ENCODE data around the gene SAFB2. TPM values are rescaled to one million over a fixed set of nuclear protein-coding genes. Genes with fewer than 3 reads are reported as not detected.

Gene SAFB2
- total and polyA plus RNA-seq, 2 of the 13 experiments (the other 11 are each of a cell fraction or from before 2014, with no cell fraction given), result 11.2 to 31.5 TPM

DNA sequence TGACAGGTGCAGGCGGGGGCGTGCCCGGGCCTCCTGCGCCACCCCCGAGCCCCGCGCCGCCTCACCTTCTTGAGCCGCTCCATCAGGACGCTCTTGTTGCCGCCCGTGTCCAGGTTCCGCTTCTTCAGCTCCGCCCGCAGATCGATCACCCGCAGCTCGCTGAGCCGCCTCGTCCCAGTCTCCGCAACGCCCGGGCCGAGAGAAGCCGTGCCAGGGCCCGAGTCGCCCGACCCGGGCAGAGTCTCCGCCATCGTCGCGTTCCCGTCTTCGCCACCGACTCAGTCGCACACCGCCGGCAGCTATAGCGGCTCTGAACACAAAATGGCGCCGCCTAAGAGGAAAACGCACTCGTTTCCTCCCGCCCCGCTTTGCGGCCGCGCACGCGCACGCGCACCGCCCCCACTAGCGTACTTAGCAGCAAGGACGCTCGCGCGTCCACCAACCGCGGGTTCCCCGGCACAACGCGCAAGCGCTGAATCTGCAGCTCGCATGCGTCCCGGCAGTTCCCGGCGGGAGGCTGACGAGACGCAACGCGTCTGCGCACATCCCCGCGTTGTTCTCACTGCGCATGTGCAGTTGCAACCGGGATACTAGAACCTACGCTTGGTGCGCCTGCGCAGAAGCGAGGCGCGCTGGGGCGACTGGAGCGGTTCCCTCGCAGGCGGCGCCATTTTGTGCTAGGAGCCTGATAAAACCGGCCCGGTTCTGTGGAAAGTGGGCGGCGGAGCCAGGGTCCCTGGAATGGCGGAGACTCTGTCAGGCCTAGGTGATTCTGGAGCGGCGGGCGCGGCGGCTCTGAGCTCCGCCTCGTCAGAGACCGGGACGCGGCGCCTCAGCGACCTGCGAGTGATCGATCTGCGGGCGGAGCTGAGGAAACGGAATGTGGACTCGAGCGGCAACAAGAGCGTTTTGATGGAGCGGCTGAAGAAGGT lies at the start of gene SAFB2, which contains the start of gene SAFB (continued):
- peak; percentile 88 for TF ChIP-seq ZNF503 (CRISPR knock-in tag; IDR thresholded peaks at IDR 0.05)
- TF ChIP-seq ZNF614 (CRISPR knock-in tag; IDR thresholded peaks at IDR 0.05; ENCODE audit: borderline replicate concordance), result peak; percentile 73; the same call in 1 of the 2 replicates
- peak; percentile 80 for TF ChIP-seq SP4 (CRISPR knock-in tag; IDR thresholded peaks at IDR 0.05)
- no peak for TF ChIP-seq ZSCAN21 (CRISPR knock-in tag; IDR thresholded peaks at IDR 0.05; ENCODE audit: borderline replicate concordance)
- TF ChIP-seq SRY (CRISPR knock-in tag; IDR thresholded peaks at IDR 0.05), result no peak; the same call in 1 of the 2 replicates
- TF ChIP-seq SATB2 (CRISPR knock-in tag; IDR thresholded peaks at IDR 0.05), result peak; percentile 66; the same call in 1 of the 2 replicates
- peak; percentile 27; the same call in 1 of the 2 replicates for TF ChIP-seq HMG20A (CRISPR knock-in tag; IDR thresholded peaks at IDR 0.05; ENCODE audit: borderline replicate concordance)
- TF ChIP-seq ZNF256 (CRISPR knock-in tag; conservative IDR thresholded peaks at IDR 0.05), result 0 out of 2 replicates have a peak, but pooled peaks have one; percentile 64
- no peak for TF ChIP-seq ZNF33B (CRISPR knock-in tag; IDR thresholded peaks at IDR 0.05)
- TF ChIP-seq ZFP1 (CRISPR knock-in tag; IDR thresholded peaks at IDR 0.05), result no peak; the same call in 1 of the 2 replicates
- TF ChIP-seq ELF3 (CRISPR knock-in tag; IDR thresholded peaks at IDR 0.05), result peak; percentile 86
- TF ChIP-seq ZNF891 (CRISPR knock-in tag; IDR thresholded peaks at IDR 0.05), result no peak; the same call in 1 of the 2 replicates
- TF ChIP-seq AGO2 (optimal IDR thresholded peaks at IDR 0.05; ENCODE audit: low read depth, low read length), result peak; percentile 75
- TF ChIP-seq ZNF367 (CRISPR knock-in tag; IDR thresholded peaks at IDR 0.05; ENCODE audit: borderline replicate concordance), result peak; percentile 81; the same call in 1 of the 2 replicates
- no peak; the same call in 1 of the 2 replicates for TF ChIP-seq NCOA2 (CRISPR knock-in tag; IDR thresholded peaks at IDR 0.05)
- peak; percentile 57 to 84; a peak in 2 of 4 replicates for TF ChIP-seq HMGXB4 (CRISPR knock-in tag; IDR thresholded peaks at IDR 0.05; ENCODE audit: borderline replicate concordance in 1 of 2, low read depth in 1 of 2)
- 0 out of 2 replicates have a peak, but pooled peaks have one; percentile 49 for TF ChIP-seq SNAI1 (CRISPR knock-in tag; IDR thresholded peaks at IDR 0.05; ENCODE audit: borderline replicate concordance)
- TF ChIP-seq PREB (CRISPR knock-in tag; IDR thresholded peaks at IDR 0.05), result no peak
- peak; percentile 71; the same call in 1 of the 2 replicates for TF ChIP-seq HIVEP1 (CRISPR knock-in tag; IDR thresholded peaks at IDR 0.05)
- TF ChIP-seq RBM39 (IDR thresholded peaks at IDR 0.05; ENCODE audit: low read depth, low read length, poor library complexity, severe bottlenecking), result peak; percentile 32
- TF ChIP-seq, protein P1, sequence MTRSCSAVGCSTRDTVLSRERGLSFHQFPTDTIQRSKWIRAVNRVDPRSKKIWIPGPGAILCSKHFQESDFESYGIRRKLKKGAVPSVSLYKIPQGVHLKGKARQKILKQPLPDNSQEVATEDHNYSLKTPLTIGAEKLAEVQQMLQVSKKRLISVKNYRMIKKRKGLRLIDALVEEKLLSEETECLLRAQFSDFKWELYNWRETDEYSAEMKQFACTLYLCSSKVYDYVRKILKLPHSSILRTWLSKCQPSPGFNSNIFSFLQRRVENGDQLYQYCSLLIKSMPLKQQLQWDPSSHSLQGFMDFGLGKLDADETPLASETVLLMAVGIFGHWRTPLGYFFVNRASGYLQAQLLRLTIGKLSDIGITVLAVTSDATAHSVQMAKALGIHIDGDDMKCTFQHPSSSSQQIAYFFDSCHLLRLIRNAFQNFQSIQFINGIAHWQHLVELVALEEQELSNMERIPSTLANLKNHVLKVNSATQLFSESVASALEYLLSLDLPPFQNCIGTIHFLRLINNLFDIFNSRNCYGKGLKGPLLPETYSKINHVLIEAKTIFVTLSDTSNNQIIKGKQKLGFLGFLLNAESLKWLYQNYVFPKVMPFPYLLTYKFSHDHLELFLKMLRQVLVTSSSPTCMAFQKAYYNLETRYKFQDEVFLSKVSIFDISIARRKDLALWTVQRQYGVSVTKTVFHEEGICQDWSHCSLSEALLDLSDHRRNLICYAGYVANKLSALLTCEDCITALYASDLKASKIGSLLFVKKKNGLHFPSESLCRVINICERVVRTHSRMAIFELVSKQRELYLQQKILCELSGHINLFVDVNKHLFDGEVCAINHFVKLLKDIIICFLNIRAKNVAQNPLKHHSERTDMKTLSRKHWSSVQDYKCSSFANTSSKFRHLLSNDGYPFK (CRISPR knock-in tag; IDR thresholded peaks at IDR 0.05; ENCODE audit: borderline replicate concordance), result peak; percentile 99
